Activated gamma-delta T cell (primary cell): ENCODE measurements around the gene RAD51B.

Source experiments
- DNase-seq: peaks from one replicate; lab custom pipeline; 2025; lab: John Stamatoyannopoulos, UW

RAD51B gene

GRCh38 chr14:68772761-68773381 is 953.3 kb downstream of the RAD51B start:
- DNase-seq: no peak

GRCh38 chr14:68774771-68775613 is 955.4 kb downstream of the RAD51B start:
- no peak for DNase-seq

GRCh38 chr14:68775614-68776126 is 956.1 kb downstream of the RAD51B start:
- no peak for DNase-seq

- DNase-seq: no peak
Measured at GRCh38 chr14:68777644-68778043, 958.1 kb downstream of the RAD51B start.
